ENCODE results near the gene HSP90AB1.
A peak's percentile ranks its signal among the peaks of the same experiment; 100 is the strongest.

HSP90AB1 gene

DNA sequence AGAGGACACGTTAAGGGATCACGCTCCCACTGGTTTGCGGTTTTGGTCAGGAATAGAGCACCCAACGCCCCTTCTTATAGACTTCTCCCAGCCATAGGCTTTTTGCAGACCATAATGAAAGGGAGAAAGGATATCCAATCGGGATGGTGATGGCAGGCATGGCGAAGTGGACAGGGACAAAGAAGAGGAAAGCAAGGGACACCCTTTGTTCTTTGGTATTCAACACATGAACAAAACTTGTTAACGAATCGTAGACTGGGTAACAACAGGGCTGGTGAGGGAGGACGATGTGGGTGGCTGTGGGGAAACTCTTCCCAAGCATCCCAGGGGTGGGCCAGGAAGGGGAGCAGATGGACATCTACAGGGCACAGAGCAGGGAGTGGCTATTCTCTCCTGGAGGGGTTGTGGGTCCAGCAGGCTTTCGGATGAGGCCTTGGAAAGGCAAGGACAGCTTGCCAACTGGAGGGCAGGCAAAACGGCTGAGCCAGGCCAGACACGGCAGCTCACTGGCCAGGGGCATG lies 1.4 kb upstream of the HSP90AB1 start:
- no peaks in the 10 kb centered on the region for H3K9me3 ChIP-seq (ENCODE audit: insufficient read depth, low read depth, low read length)
- H3K36me3 ChIP-seq (ENCODE audit: insufficient read depth, low read depth, low read length): peaks cover 31% of the 10 kb centered on the region
- peaks cover 18% of the 10 kb centered on the region for H3K4me1 ChIP-seq (ENCODE audit: insufficient read depth, low read length)
- peaks cover 10% of the 10 kb centered on the region for H3K27me3 ChIP-seq (ENCODE audit: insufficient read depth, low read length)
- H3K27ac ChIP-seq (ENCODE audit: low read length): no peak overlapping the region
- H3K4me3 ChIP-seq (ENCODE audit: low read length): peak overlapping the region; percentile 97
- H3K9ac ChIP-seq (ENCODE audit: low read depth, low read length): peak overlapping the region; percentile 55; the same call in 1 of the 2 replicates

DNA sequence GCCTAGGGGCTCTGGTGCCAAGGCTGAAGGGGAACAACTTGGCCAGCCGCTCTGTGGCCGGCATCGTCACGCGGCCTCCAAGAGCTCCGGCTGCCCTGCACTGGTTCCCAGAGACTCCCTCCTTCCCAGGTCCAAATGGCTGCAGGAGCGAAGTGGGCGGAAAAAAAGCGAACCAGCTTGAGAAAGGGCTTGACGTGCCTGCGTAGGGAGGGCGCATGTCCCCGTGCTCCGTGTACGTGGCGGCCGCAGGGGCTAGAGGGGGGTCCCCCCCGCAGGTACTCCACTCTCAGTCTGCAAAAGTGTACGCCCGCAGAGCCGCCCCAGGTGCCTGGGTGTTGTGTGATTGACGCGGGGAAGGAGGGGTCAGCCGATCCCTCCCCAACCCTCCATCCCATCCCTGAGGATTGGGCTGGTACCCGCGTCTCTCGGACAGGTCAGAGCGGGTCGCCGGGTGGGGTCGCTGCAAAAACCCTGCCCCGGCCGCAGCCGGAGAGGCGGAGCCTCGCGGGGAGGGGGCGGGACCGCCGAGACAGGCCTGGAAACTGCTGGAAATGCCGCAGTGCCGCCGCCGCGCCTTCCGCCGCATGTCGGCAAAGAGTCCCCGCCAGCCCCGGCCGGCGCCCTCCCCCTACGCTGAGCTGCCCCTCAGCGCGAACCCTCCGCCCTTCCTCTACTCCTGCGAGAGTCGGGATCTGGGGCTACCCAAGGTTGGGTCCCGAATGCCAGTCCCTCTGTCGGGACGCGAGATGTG lies 814 bp upstream of the HSP90AB1 start:
- Histone ChIP-seq H3K27ac (ENCODE audit: low read length) (peak overlapping the region; percentile 91), H3K9ac (ENCODE audit: low read depth, low read length) (peak overlapping the region; percentile 99), H3K4me3 (ENCODE audit: low read length) (peak overlapping the region; percentile 97), H3K27me3 (ENCODE audit: insufficient read depth, low read length) (peaks cover 10% of the 10 kb centered on the region), H3K9me3 (ENCODE audit: insufficient read depth, low read depth, low read length) (no peaks in the 10 kb centered on the region), H3K4me1 (ENCODE audit: insufficient read depth, low read length) (peaks cover 18% of the 10 kb centered on the region), H3K36me3 (ENCODE audit: insufficient read depth, low read depth, low read length) (peaks cover 37% of the 10 kb centered on the region)

DNA sequence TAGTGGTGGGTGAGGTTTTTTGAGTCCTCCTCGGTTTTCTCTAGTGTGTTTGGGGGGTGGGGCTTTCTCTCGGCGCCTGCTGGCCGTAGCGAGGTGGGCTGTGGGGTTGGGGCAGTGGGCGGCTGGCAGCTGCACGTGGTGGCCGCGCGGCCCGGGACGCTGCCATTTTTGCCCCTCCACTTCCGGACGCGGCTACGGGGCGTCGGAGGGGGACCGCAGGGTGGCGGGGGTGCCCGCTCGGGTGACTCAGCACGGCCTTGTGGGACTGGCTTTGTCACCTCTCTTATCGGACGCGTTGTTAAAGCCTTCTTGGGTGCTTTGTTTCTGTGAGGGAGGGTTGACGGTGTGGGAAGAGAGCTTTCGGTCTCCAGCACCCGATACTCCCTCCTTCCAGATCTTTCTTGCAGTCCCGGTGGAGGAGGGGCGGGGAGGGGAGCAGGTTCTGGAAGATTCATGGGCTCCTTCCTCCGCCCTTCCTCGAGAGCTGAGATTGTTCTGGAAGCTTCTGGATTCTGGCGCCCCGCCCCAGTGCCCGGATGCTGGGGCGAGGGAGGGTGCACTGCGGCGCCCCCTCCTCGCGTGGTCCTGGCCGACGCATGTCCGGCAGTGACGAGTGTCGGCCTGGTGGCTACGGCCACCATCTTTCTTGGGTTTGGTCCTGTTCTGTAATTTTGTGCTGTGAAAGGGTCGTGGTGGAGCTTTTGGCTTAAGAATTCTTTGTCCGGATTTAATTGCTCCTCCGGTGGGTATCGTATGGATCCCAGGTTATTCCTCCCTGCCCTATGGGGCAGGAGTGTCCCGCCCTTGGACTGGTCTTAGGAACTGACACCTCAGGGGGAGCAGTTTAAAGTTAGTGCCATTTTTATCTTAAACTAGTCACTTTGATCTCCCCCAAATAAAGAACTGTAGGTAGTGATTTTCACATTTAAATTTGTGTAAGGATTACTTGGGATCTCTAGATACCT lies 719 bp downstream of the HSP90AB1 start:
- H3K4me3 ChIP-seq (ENCODE audit: low read length): peak overlapping the region; percentile 97
- H3K27me3 ChIP-seq (ENCODE audit: insufficient read depth, low read length): peaks cover 6% of the 10 kb centered on the region
- H3K27ac ChIP-seq (ENCODE audit: low read length): peak overlapping the region; percentile 91
- H3K9me3 ChIP-seq (ENCODE audit: insufficient read depth, low read depth, low read length): no peaks in the 10 kb centered on the region
- H3K4me1 ChIP-seq (ENCODE audit: insufficient read depth, low read length): peaks cover 21% of the 10 kb centered on the region
- H3K9ac ChIP-seq (ENCODE audit: low read depth, low read length): peak overlapping the region; percentile 99
- H3K36me3 ChIP-seq (ENCODE audit: insufficient read depth, low read depth, low read length): peaks cover 53% of the 10 kb centered on the region

DNA sequence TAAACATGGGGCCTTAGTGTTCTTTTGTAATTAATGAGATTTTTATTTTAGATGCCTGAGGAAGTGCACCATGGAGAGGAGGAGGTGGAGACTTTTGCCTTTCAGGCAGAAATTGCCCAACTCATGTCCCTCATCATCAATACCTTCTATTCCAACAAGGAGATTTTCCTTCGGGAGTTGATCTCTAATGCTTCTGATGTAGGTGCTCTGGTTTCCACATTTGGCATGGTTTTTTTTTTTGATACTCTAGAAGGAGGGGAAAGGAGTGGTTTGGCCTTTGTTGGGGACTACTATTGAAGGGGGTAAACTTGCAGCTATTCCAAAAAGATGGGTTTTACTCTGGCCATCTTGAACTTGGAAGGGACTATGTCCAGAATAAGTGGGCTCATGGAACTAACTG lies 1.7 kb downstream of the HSP90AB1 start:
- Histone ChIP-seq H3K9ac (ENCODE audit: low read depth, low read length) (peak overlapping the region; percentile 99), H3K9me3 (ENCODE audit: insufficient read depth, low read depth, low read length) (no peaks in the 10 kb centered on the region), H3K36me3 (ENCODE audit: insufficient read depth, low read depth, low read length) (peaks cover 62% of the 10 kb centered on the region), H3K27me3 (ENCODE audit: insufficient read depth, low read length) (peaks cover 5% of the 10 kb centered on the region), H3K4me3 (ENCODE audit: low read length) (peak overlapping the region; percentile 97), H3K27ac (ENCODE audit: low read length) (no peak overlapping the region), H3K4me1 (ENCODE audit: insufficient read depth, low read length) (peaks cover 21% of the 10 kb centered on the region)

DNA sequence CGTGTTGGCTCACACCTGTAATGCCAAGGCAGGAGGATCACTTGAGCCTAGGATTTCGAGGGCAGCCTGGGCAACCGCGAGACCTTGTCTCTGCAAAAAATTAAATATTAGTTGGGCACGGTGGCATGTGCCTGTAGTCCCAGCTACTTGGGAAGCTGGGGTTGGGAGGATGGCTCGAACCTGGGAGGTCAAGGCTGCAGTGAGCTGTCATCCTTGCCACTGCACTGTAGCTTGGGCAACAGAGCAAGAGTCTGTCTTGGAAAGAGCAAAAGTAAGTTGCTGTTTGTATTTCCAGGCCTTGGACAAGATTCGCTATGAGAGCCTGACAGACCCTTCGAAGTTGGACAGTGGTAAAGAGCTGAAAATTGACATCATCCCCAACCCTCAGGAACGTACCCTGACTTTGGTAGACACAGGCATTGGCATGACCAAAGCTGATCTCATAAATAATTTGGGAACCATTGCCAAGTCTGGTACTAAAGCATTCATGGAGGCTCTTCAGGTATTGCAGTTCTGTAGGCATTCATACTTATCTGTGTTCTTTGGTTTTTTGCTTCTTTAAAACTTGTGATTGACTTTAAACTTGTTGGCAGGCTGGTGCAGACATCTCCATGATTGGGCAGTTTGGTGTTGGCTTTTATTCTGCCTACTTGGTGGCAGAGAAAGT lies 2.3 kb downstream of the HSP90AB1 start:
- H3K36me3 ChIP-seq (ENCODE audit: insufficient read depth, low read depth, low read length): peaks cover 69% of the 10 kb centered on the region

DNA sequence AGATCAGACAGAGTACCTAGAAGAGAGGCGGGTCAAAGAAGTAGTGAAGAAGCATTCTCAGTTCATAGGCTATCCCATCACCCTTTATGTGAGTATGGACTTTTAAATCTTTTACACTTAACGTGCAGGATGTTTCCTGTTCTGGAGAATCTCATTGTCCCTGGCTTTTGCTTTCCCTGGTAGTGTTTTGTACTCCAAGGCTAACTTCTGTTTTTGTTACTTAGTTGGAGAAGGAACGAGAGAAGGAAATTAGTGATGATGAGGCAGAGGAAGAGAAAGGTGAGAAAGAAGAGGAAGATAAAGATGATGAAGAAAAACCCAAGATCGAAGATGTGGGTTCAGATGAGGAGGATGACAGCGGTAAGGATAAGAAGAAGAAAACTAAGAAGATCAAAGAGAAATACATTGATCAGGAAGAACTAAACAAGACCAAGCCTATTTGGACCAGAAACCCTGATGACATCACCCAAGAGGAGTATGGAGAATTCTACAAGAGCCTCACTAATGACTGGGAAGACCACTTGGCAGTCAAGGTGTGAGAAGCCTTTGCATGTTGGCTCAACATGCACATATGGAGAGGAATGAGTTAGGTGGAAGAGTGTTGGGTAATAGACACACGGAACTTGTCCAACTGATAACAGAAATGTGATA lies 3.3 kb downstream of the HSP90AB1 start:
- Histone ChIP-seq H3K27ac (ENCODE audit: low read length) (no peak overlapping the region), H3K9ac (ENCODE audit: low read depth, low read length) (no peak overlapping the region; the same call in 1 of the 2 replicates)

More for the DNA sequence above, 2.3 kb downstream of the HSP90AB1 start:
- Histone ChIP-seq H3K27ac (ENCODE audit: low read length) (no peak overlapping the region), H3K9me3 (ENCODE audit: insufficient read depth, low read depth, low read length) (no peaks in the 10 kb centered on the region), H3K27me3 (ENCODE audit: insufficient read depth, low read length) (peaks cover 5% of the 10 kb centered on the region), H3K4me1 (ENCODE audit: insufficient read depth, low read length) (peaks cover 21% of the 10 kb centered on the region), H3K4me3 (ENCODE audit: low read length) (peak overlapping the region; percentile 97), H3K9ac (ENCODE audit: low read depth, low read length) (peak overlapping the region; percentile 99; the same call in 1 of the 2 replicates)

DNA sequence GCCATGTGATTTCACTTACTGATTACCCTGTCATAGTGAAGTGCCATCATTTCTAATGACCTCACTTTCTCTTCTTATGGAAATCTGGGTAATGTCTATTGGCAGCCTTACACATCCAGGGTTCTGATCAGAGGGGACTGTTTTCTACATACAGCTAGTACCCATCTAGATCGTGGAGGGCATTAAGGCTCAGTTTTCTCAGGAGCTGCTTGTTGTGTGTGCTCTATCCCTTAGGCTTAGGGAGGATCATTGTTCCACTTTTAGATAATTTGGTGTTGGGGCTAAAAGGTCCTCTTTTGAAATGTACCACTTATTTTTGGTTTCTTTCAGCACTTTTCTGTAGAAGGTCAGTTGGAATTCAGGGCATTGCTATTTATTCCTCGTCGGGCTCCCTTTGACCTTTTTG lies 3.8 kb downstream of the HSP90AB1 start:
- Histone ChIP-seq H3K4me3 (ENCODE audit: low read length) (peak overlapping the region; percentile 1; the same call in 1 of the 2 replicates), H3K9ac (ENCODE audit: low read depth, low read length) (no peak overlapping the region), H3K27ac (ENCODE audit: low read length) (no peak overlapping the region), H3K9me3 (ENCODE audit: insufficient read depth, low read depth, low read length) (no peaks in the 10 kb centered on the region), H3K27me3 (ENCODE audit: insufficient read depth, low read length) (no peaks in the 10 kb centered on the region), H3K36me3 (ENCODE audit: insufficient read depth, low read depth, low read length) (peaks cover 84% of the 10 kb centered on the region), H3K4me1 (ENCODE audit: insufficient read depth, low read length) (peaks cover 18% of the 10 kb centered on the region)

More for the DNA sequence above, 3.3 kb downstream of the HSP90AB1 start:
- peaks cover 78% of the 10 kb centered on the region for H3K36me3 ChIP-seq (ENCODE audit: insufficient read depth, low read depth, low read length)
- H3K4me3 ChIP-seq (ENCODE audit: low read length): peak overlapping the region; percentile 97
- H3K27me3 ChIP-seq (ENCODE audit: insufficient read depth, low read length): peaks cover 1% of the 10 kb centered on the region
- no peaks in the 10 kb centered on the region for H3K9me3 ChIP-seq (ENCODE audit: insufficient read depth, low read depth, low read length)
- H3K4me1 ChIP-seq (ENCODE audit: insufficient read depth, low read length): peaks cover 19% of the 10 kb centered on the region

DNA sequence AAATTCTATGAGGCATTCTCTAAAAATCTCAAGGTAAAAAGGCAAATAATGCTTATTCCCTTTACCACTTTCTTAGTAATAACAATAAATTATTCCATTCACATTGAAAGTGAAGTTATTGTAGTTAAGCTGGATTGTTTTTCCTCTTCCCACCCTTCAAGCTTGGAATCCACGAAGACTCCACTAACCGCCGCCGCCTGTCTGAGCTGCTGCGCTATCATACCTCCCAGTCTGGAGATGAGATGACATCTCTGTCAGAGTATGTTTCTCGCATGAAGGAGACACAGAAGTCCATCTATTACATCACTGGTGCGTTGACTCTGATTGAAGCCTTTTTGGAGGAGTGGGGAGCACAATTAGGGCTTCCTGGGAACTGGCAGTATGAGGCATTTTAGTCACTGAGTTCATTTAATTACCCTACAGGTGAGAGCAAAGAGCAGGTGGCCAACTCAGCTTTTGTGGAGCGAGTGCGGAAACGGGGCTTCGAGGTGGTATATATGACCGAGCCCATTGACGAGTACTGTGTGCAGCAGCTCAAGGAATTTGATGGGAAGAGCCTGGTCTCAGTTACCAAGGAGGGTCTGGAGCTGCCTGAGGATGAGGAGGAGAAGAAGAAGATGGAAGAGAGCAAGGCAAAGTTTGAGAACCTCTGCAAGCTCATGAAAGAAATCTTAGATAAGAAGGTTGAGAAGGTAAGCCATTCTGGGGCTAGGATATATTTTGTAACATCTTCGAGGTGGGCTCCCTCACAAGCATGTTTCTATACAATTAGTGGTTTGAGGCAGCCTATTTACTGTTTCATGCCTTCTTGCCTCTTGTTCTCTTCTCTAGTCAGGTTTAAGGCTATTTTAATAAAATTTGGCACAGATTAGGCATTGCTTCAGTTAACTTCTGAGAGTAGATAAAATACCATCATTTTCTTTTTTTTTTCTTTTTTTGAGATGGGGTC lies 4.9 kb downstream of the HSP90AB1 start:
- Histone ChIP-seq H3K4me3 (ENCODE audit: low read length) (no peak overlapping the region), H3K4me1 (ENCODE audit: insufficient read depth, low read length) (peaks cover 19% of the 10 kb centered on the region), H3K27ac (ENCODE audit: low read length) (no peak overlapping the region), H3K36me3 (ENCODE audit: insufficient read depth, low read depth, low read length) (peaks cover 86% of the 10 kb centered on the region), H3K27me3 (ENCODE audit: insufficient read depth, low read length) (no peaks in the 10 kb centered on the region), H3K9ac (ENCODE audit: low read depth, low read length) (no peak overlapping the region), H3K9me3 (ENCODE audit: insufficient read depth, low read depth, low read length) (no peaks in the 10 kb centered on the region)

DNA sequence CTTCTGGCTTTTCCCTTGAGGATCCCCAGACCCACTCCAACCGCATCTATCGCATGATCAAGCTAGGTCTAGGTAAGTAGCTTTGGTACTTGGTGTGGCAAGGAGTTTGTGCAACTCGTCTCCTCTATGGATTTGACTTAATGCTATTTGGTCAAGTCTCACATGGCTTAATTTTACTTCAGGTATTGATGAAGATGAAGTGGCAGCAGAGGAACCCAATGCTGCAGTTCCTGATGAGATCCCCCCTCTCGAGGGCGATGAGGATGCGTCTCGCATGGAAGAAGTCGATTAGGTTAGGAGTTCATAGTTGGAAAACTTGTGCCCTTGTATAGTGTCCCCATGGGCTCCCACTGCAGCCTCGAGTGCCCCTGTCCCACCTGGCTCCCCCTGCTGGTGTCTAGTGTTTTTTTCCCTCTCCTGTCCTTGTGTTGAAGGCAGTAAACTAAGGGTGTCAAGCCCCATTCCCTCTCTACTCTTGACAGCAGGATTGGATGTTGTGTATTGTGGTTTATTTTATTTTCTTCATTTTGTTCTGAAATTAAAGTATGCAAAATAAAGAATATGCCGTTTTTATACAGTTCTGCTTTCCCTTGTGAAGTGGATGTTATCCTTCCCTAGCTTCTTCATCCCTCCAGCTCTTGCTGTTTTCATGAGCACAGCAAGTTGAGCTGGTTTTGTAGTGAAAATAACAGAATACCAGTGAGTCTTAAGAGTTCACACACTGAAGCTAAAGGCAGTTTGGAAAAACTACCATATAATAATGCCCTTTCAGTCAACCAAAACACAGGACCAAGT lies 6.6 kb downstream of the HSP90AB1 start:
- no peak overlapping the region for H3K9ac ChIP-seq (ENCODE audit: low read depth, low read length)
- no peaks in the 10 kb centered on the region for H3K27me3 ChIP-seq (ENCODE audit: insufficient read depth, low read length)
- peaks cover 22% of the 10 kb centered on the region for H3K4me1 ChIP-seq (ENCODE audit: insufficient read depth, low read length)
- H3K36me3 ChIP-seq (ENCODE audit: insufficient read depth, low read depth, low read length): peaks cover 80% of the 10 kb centered on the region
- no peak overlapping the region for H3K4me3 ChIP-seq (ENCODE audit: low read length)
- H3K27ac ChIP-seq (ENCODE audit: low read length): no peak overlapping the region
- H3K9me3 ChIP-seq (ENCODE audit: insufficient read depth, low read depth, low read length): no peaks in the 10 kb centered on the region
